ENCODE measurements around the gene PTDSS2.

The PTDSS2 gene

DNA sequence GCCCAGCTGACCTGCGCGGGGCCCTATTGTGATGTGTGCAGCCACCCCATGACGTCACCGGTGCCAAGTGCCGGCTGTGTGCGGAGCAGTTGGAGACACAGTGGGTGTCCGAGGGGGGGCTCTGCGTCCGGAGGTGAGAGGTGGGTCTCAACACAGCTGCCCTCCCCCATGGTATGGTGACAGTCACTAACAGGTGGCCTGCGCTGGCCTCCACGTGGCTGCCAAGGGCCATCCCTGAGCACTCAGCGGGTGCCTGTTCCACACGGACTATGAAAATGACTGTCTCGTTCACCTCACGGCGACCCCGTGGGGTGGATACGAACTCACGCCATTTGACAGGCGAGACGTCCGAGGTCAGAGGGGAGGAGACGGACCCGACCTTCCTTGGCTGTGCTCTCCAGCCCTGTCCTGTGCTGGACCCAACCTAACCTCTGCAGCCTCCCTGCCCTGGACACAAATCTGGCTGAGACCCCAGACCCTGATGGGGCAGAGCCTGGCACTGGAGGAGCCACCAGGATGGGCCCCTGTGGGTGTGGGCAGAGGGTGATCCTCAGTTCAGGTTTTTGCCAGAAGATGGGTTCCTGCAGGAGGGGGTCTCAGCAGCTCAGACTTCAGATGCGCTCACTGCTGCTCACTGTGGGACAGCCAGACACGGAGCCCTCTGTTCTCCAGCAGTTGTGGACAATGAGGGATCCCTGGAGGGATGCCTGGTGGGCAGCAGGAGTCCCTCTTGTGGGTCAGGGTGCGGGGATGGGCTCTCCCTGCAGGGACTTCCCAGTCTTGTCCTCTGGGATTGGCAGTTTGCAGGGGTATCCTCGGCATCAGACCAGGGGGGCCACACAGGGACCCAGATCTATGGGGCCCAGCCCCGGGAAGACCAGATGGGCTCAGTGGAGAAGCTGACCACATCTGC, 79.0 kb downstream of the PTDSS2 start:
- FAIRE-seq (no peak), DNase-seq (ENCODE audit: insufficient read length) (no peak)
- TF ChIP-seq POLR2AphosphoS5 (IDR thresholded peaks at IDR 0.05; ENCODE audit: low read depth, low read length) = no peak
- TF ChIP-seq TAF1 (IDR thresholded peaks at IDR 0.05; ENCODE audit: borderline replicate concordance, low read depth, low read length) = no peak
- TF ChIP-seq POLR2A (IDR thresholded peaks at IDR 0.05; ENCODE audit: low read depth, low read length) = no peak

DNA sequence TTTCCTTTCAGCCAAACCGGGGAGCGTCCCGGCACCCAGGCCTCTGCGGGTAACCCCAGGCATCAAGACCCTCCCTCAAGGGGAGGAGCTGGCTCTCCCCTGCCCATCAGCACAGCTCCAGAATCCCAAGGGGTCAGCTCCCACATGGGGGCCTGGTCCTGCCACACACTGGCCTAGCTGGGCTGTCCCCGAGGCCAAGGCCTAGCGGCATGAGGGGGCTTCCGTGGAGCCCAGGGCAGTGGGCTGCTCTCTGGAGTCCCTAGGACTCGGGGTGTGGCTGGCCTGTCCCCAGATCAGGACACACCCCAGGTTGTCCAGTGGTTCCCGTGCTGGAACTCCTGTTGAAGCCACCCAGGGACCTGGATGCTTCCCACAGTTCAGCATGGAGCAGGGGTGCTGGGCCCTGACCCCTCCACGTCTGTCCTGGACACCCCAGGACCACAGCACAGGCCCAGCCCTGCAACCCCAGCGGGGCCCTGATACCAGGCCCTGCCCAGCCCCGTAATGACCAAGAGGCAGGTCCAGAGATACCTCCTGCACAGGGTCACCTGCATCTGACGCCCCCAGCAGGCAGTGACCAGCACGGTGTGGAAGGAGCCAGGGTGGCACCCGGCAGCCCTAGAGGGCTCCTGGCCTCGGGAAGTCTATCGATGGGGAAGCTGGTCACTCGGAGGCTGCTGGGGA, 79.8 kb downstream of the PTDSS2 start:
- FAIRE-seq (no peak), DNase-seq (ENCODE audit: insufficient read length) (no peak)
- no peak for TF ChIP-seq POLR2AphosphoS5 (IDR thresholded peaks at IDR 0.05; ENCODE audit: low read depth, low read length)
- TF ChIP-seq POLR2A (IDR thresholded peaks at IDR 0.05; ENCODE audit: low read depth, low read length) = no peak
- no peak for TF ChIP-seq TAF1 (IDR thresholded peaks at IDR 0.05; ENCODE audit: borderline replicate concordance, low read depth, low read length)

DNA sequence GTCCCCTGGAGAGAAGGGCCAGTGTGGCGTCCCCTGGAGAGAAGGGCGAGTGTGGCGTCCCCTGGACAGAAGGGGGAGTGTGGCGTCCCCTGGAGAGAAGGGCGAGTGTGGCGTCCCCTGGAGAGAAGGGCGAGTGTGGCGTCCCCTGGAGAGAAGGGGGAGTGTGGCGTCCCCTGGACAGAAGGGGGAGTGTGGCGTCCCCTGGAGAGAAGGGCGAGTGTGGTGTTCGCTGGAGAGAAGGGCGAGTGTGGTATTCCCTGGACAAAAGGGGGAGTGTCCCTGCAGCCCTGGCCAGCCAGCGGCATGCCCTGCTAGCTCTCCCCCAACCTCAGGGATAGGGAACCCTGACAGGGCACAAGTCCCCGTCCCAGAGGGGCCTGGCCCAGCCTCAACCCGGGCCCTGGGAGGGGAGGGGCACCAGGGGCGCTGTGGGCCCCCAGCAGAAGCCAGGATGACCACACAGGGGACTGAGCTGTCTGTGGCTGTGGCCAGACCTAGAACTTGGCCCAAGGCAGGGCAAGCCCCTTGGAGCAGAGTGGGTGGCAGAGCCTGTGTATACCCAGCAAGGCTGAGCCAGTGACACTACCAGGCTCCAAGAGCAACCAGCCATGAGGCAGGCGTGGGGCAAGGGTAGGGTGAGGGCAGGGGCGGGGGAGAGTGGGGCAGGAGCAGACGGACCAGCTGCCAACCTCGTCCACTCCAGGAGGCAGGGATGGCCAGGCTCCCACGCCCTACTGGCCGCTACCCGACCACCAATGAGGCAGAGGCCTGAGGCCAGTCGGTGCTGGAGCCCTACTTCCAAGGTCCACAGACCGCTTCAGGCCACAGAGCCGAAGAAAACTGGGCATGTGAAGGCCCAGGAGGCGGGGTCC, 81.1 kb downstream of the PTDSS2 start:
- FAIRE-seq = no peak
- DNase-seq (ENCODE audit: insufficient read length) = no peak
- TF ChIP-seq POLR2AphosphoS5 (IDR thresholded peaks at IDR 0.05; ENCODE audit: low read depth, low read length) = no peak

DNA sequence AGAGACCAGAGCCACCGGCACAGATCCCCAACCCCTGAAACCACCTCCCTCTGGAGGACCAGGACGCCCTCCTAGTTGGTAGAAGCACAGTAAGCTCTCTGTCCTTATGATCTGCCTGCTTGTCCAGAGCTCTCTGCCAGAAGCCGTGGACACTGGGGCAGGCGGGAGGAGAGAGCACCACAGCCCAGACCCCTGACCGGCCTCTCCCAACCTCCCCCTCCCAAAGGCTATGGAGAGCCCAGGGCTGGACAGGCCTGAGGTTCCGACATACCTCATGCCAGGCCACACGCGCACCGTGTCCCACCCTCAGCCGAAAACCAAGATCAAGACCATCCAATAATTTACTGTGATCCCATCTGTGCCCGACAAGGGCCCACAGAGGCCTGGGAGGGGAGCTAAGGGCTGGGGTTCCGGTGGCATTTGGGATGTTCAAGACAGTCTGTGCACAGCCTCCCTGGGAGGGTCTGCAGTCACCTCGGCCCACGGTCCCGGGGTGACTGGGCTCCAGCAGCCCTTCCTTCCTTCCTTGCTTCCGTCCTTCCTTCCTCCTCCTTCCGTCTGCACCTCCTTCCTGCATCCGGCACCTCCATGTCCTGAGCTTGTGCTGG, 81.9 kb downstream of the PTDSS2 start:
- DNase-seq (ENCODE audit: insufficient read length) (no peak), FAIRE-seq (no peak)
- no peak for TF ChIP-seq TAF1 (IDR thresholded peaks at IDR 0.05; ENCODE audit: borderline replicate concordance, low read depth, low read length)
- TF ChIP-seq POLR2AphosphoS5 (IDR thresholded peaks at IDR 0.05; ENCODE audit: low read depth, low read length) = no peak
- TF ChIP-seq POLR2A (IDR thresholded peaks at IDR 0.05; ENCODE audit: low read depth, low read length) = no peak

DNA sequence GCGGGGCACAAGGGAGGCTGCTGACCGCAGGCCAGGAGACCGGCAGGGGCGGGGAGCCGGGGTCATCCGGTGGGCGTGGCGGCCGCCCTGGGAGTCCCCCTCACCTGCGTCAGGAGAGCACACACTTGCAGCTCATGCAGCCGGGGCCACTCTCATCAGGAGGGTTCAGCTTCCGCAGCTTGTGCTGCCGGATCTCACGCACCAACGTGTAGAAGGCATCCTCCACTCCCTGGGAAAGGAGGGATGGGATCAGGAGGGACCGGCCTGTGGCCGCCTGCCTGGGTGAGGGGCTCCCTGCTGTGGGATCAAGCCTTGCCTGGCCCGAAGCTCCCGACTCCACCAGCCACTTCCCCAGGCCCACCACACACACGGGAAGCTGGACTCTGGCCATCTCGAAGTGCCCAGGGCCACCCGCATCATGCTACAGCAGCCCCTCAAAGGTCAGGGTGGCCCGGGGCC, 82.5 kb downstream of the PTDSS2 start:
- DNase-seq (ENCODE audit: insufficient read length) (no peak), FAIRE-seq (no peak)
- TF ChIP-seq POLR2AphosphoS5 (IDR thresholded peaks at IDR 0.05; ENCODE audit: low read depth, low read length) (no peak), TAF1 (IDR thresholded peaks at IDR 0.05; ENCODE audit: borderline replicate concordance, low read depth, low read length) (no peak), POLR2A (IDR thresholded peaks at IDR 0.05; ENCODE audit: low read depth, low read length) (no peak)

DNA sequence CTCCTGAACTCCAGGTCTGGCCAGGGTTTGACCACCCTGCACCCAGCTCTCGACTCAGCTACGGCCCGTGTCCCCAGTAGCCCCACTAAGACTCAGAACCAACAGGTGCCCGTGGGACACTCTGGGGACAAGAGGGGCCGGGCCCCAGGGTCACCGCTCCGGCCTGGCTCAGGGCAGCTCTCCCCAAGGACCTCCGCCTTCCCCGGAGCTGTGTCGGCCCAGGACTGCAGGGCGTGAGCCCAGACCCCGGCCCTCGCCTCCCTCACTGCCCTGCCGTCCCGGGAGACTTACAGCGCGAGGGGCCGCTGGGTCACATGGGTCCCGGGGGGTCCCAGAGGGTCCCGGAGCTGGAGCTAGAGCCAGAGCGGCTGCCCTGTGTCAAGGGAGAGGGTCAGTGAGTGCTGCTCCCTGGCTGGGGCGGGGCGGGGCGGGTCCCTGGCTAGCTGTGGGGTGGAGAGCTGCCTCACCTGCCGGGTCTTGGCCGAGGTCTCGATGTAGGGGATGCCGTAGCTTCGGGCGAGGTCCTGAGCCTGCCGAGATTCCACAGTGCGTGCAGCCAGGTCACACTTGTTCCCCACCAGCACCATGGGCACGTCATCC, 83.0 kb downstream of the PTDSS2 start:
- DNase-seq (ENCODE audit: insufficient read length) = no peak
- TF ChIP-seq POLR2A (IDR thresholded peaks at IDR 0.05; ENCODE audit: low read depth, low read length) = no peak
- TF ChIP-seq POLR2AphosphoS5 (IDR thresholded peaks at IDR 0.05; ENCODE audit: low read depth, low read length) = no peak
- no peak for TF ChIP-seq TAF1 (IDR thresholded peaks at IDR 0.05; ENCODE audit: borderline replicate concordance, low read depth, low read length)
- no peak for FAIRE-seq

DNA sequence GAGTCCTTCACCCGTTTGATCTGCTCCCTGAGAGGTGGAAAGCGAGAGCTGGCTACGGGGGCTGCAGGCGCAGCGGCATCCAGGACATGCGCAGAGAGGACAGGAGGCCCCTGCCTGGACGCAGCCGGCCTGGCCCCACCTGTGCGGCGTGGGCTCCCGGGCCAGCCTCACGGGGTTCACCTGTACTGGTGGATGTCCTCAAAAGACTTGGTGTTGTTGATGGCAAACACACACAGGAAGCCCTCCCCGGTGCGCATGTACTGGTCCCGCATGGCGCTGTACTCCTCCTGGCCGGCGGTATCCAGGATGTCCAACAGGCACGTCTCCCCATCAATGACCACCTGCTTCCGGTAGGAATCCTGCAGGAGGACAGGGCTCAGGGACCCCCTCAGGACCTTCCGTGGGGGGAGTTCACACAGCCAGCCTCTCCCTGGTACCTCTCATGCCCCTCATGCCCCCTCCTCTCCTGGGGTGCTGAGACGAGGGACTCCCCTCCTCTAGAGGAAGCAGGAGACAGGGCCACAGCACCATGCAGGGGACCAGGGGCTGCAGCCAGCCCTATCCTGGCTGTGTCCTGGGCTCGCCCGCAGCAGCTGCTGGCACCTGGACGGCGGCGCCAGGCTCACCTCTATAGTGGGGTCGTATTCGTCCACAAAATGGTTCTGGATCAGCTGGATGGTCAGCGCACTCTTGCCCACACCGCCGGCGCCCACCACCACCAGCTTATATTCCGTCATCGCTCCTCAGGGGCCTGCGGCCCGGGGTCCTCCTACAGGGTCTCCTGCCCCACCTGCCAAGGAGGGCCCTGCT, 83.7 kb downstream of the PTDSS2 start:
- no peak for TF ChIP-seq TAF1 (IDR thresholded peaks at IDR 0.05; ENCODE audit: borderline replicate concordance, low read depth, low read length)
- no peak for TF ChIP-seq POLR2AphosphoS5 (IDR thresholded peaks at IDR 0.05; ENCODE audit: low read depth, low read length)
- no peak for TF ChIP-seq POLR2A (IDR thresholded peaks at IDR 0.05; ENCODE audit: low read depth, low read length)
- peak; percentile 36 for FAIRE-seq
- DNase-seq (ENCODE audit: insufficient read length) = no peak

DNA sequence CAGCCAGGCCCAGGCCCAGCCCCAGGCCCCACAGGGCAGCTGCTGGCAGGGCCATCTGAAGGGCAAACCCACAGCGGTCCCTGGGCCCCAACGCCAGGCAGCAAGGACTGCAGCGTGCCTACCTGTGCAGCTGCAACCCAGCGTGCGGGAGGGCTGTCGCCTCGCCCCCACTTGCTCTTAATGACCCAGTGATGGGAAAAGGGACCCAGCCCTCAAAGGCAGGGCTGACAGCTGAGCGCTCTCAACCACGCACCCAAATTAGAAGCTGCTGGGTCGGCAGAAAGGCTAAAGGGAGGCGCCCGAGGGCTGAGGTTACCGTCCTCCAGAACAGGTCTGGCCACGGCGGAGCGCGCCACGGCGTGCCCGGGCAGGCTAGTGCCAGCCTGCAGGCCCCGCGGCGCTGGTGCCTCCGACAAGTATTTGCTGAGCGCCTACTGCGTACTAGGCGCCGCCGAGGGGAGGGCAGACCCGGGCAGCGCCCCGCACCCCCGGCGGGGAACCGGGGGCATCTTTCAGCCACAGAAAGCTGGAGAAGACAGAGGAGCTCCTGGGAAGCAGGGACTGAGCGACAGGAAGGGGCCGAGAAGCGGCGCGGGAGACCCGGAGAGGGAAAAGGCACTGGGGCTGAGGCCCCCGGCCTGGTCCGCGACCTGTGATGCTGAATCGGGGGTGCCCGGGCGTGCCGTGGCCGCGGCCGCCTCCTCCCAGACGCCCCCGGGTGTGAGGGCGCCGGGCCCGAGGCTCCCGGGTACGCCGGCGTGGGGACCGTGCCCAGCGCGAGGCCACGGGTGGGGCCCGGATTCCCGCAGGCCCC, 84.5 kb downstream of the PTDSS2 start:
- TF ChIP-seq TAF1 (IDR thresholded peaks at IDR 0.05; ENCODE audit: borderline replicate concordance, low read depth, low read length) = no peak
- no peak for TF ChIP-seq POLR2A (IDR thresholded peaks at IDR 0.05; ENCODE audit: low read depth, low read length)
- TF ChIP-seq POLR2AphosphoS5 (IDR thresholded peaks at IDR 0.05; ENCODE audit: low read depth, low read length) = no peak
- DNase-seq (ENCODE audit: insufficient read length) (no peak), FAIRE-seq (peak; percentile 70)

DNA sequence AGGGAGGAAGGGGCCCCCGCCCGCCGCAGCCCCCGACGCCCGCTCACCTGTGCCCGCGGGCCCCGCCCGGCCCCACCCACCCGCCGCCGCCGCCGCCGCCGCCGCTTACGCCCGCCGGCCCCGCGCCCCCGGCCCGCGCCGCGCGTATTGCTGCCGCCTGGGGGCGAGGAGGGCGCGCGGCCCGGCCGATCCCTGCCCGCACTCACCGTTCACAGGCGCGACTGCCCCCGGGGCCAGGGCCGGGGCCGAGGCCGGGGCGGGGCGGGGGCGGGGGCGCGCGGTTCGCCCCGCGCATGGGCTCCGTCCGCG, 85.1 kb downstream of the PTDSS2 start:
- TF ChIP-seq POLR2A (IDR thresholded peaks at IDR 0.05; ENCODE audit: low read depth, low read length) (no peak), POLR2AphosphoS5 (IDR thresholded peaks at IDR 0.05; ENCODE audit: low read depth, low read length) (no peak), TAF1 (IDR thresholded peaks at IDR 0.05; ENCODE audit: borderline replicate concordance, low read depth, low read length) (no peak)
- FAIRE-seq (no peak), DNase-seq (ENCODE audit: insufficient read length) (no peak)

Measured in GM12892 (cell line).